Kidney tubule cell (primary cell): ENCODE data around the gene COL25A1.

ENCODE experiments used
- DNase-seq: peaks from one replicate; pipeline ENCODE4 v3.0.0-alpha.2; 2018; ENCODE audit warnings: low spot score

The COL25A1 gene

GRCh38 chr4:109302361-109303139 lies at the start of gene COL25A1:
Gene COL25A1 (minus strand): TSS chr4:109302658.
- DNase-seq: peak; percentile 56

GRCh38 chr4:109350121-109350520 lies 47.7 kb upstream of the COL25A1 start:
- DNase-seq: no peak

GRCh38 chr4:109334129-109335105 lies 32.0 kb upstream of the COL25A1 start:
- DNase-seq: no peak

GRCh38 chr4:109332926-109333464 lies 30.5 kb upstream of the COL25A1 start:
- no peak for DNase-seq

GRCh38 chr4:109327641-109328040 lies 25.2 kb upstream of the COL25A1 start:
- no peak for DNase-seq

- no peak for DNase-seq
These were observed 23.2 kb upstream of the COL25A1 start for GRCh38 chr4:109325698-109326097.

GRCh38 chr4:109323348-109323747 lies 20.9 kb upstream of the COL25A1 start:
- DNase-seq: no peak

GRCh38 chr4:109321232-109321631 lies 18.8 kb upstream of the COL25A1 start:
- no peak for DNase-seq

GRCh38 chr4:109319684-109320083 lies 17.2 kb upstream of the COL25A1 start:
- DNase-seq: no peak

GRCh38 chr4:109319156-109319555 lies 16.7 kb upstream of the COL25A1 start:
- DNase-seq: no peak

- DNase-seq: no peak
These were observed 13.4 kb upstream of the COL25A1 start for GRCh38 chr4:109315818-109316217.

GRCh38 chr4:109315341-109315740 lies 12.9 kb upstream of the COL25A1 start:
- DNase-seq: no peak

GRCh38 chr4:109313168-109314133 lies 11.0 kb upstream of the COL25A1 start:
- DNase-seq: no peak

- DNase-seq: peak; percentile 19
These were observed 660 bp upstream of the COL25A1 start for GRCh38 chr4:109303140-109303496.

GRCh38 chr4:109301651-109302360 lies 652 bp downstream of the COL25A1 start:
- no peak for DNase-seq

- peak; percentile 41 for DNase-seq
These were observed 4.0 kb downstream of the COL25A1 start for GRCh38 chr4:109298279-109299010.

GRCh38 chr4:109296527-109296926 lies 5.9 kb downstream of the COL25A1 start:
- DNase-seq: peak; percentile 62

GRCh38 chr4:109295081-109295480 lies 7.4 kb downstream of the COL25A1 start:
- DNase-seq: no peak

GRCh38 chr4:109294468-109295020 lies 7.9 kb downstream of the COL25A1 start:
- no peak for DNase-seq

- peak; percentile 14 for DNase-seq
These were observed 8.5 kb downstream of the COL25A1 start for GRCh38 chr4:109294006-109294405.
